Dermis blood vessel endothelial cell (primary cell): Measurements from ENCODE around the gene DTX2. TPM values are rescaled to one million over a fixed set of nuclear protein-coding genes. Genes with fewer than 3 reads are reported as not detected.
"Not testable (repeated sequence)": the region's sequence is repeated elsewhere in the genome, so short reads cannot be mapped to it uniquely, and the experiment has no call there.

Experiments
- DNase-seq: peaks from one replicate; pipeline ENCODE4 v3.0.0; 2010
- total RNA-seq: library from RNA; depleted of rRNA; stranded (reverse); fragments of >200 nt; gene quantifications from 2 replicates; pipeline ENCODE4 v1.2.3, GENCODE V29; 2014

DTX2 gene
- total RNA-seq = 3.6 and 9.2 TPM in 2 replicates

- not testable (repeated sequence) for DNase-seq
These were observed at the start of gene DTX2 for GRCh38 chr7:76461464-76462101. TSS of gene DTX2 (plus strand) at chr7:76461709. CDS start at chr7:76480510, 18,801 bp downstream.

GRCh38 chr7:76412249-76412648, 49.3 kb upstream of the DTX2 start:
- no peak for DNase-seq

- not testable (repeated sequence) for DNase-seq
These were observed 43.7 kb upstream of the DTX2 start for GRCh38 chr7:76417654-76418310.

- DNase-seq = peak; percentile 82
These were observed 40.4 kb upstream of the DTX2 start for GRCh38 chr7:76421097-76421496.

DNA sequence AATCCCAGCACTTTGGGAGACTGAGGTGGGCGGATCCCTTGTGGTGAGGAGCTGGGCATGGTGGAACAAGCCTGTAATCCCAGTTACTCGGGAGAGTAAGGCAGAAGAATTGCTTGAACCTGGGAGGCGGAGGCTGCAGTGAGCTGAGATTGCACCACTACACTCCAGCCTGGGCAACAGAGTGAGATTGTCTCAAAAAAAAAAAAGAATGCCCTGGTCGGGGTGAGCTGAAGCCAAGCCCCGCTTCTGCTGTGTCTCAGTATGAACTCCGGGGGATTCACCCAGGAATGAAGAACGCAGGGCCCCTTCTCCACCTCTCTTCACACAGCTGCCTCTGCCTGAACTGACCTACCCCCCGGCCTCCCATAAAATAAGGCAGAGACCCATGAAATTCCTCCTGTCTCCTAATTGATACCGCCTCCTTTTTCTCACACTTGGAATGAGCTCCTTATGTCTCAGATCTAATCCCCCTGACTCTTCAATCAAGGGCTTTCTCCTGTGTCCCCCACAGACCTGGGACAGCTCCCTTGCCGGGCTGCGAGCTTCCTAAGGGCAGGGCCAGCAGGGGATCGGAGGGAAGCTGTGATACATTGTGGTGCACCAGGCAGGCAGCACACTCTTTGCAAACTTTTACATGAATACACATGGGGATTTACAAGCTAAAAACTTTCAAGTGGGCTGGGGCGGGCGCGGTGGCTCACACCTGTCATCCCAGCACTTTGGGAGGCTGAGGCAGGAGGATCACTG, 37.7 kb upstream of the DTX2 start:
- DNase-seq = no peak

- no peak for DNase-seq
These were observed 36.9 kb upstream of the DTX2 start, which contains the start of gene ZP3 for GRCh38 chr7:76424413-76425111. TSS of gene ZP3 (plus strand) at chr7:76424950. CDS start at chr7:76424965, 15 bp downstream.

- DNase-seq = no peak
These were observed 36.4 kb upstream of the DTX2 start for GRCh38 chr7:76425156-76425555.

DNA sequence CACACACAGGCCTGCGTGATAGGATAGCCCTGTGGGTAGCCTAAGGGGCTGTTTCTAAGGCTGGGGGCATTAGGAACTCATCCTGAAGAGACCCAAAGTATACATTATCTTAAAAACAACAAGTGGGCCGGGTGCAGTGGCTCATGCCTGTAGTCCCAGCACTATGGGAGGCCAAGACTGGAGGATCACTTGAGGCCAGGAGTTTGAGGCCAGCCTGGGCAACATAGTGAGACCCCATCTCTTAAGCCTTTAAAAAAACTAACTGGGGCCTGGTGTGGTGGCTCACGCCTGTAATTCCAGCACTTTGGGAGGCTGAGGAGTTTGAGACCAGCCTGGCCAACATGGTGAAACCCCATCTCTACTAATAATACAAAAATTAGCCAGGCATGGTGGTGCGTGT, 36.0 kb upstream of the DTX2 start:
- not testable (repeated sequence) for DNase-seq

GRCh38 chr7:76426246-76426645, 35.3 kb upstream of the DTX2 start:
- no peak for DNase-seq

GRCh38 chr7:76427635-76428034, 33.9 kb upstream of the DTX2 start:
- no peak for DNase-seq

- DNase-seq = no peak
These were observed 33.2 kb upstream of the DTX2 start for GRCh38 chr7:76428149-76428823.

DNA sequence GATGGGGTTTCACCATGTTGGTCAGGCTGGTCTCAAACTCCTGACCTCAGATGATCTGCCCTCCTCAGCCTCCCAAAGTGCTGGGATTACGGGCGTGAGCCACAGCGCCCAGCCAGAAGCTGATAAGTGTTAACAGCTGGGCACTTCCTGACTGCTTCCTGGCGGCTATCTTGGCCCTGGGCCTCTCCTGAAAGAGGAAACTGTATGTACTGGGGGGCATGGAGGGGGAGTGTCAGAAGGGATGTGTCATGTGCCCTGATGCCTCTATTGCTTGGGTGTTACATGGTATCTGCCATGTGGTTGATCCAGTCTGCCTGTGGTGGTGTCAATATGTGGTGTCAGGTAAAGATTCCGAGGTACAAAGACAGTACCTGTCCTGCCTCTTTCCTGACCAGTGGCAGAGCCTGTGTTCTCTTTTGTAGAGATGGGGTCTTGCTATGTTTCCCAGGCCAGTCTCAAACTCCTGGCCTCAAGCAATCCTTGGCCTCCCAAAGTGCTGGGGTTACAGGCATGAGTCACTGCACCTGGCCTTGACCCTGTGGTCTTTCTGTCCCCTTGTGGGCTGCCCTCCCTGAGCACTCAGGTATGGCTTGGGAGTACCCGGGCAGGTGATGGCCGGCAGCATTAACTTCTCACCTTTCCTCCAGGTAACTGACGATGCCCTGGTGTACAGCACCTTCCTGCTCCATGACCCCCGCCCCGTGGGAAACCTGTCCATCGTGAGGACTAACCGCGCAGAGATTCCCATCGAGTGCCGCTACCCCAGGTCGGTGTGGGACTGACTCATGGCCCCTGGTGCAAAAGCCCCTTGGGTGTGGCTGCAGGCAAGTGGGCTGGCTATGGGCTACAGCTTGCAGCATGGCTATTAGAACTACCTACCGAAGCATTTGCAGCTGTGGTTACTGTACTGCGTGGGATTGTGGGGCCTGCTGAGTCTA, 32.4 kb upstream of the DTX2 start:
- peak; percentile 69 for DNase-seq

DNA sequence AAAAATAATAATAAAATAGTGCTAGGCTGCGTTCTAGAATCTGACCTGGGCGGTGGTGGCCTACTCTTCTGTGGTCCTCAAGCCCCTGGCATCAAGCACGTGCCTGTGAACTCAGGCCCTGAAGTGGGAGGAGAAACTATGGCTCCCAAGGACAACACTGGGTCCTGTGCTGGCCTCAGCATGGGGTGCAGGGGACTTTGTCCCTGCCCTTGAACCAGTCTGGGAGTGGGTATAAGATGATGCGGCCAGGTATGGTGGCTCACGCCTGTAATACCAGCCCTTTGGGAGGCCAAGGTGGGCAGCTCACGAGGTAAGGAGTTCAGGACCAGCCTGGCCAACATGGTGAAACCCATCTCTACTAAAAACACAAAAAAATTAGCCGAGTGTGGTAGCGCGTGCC, 31.3 kb upstream of the DTX2 start:
- no peak for DNase-seq

DNA sequence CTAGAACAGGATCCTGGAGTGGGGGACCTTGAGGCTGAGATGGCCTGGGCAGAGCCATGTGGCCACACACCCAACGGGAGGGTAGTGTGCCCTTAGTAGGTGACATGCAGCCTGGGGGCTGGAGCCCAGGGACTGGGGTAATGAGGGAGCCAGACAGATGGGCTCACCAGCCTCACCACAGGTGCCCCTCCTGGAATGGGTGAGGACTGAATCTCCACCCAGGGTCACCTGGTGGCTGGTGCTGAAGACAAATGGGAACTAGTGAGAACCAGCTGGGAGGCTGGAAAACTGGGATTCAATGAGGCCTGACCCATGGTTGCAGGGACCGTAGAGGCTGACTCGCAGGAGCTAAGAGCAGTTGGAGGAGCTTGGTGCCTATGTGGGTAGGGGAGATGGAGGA, 30.7 kb upstream of the DTX2 start:
- DNase-seq = no peak

DNA sequence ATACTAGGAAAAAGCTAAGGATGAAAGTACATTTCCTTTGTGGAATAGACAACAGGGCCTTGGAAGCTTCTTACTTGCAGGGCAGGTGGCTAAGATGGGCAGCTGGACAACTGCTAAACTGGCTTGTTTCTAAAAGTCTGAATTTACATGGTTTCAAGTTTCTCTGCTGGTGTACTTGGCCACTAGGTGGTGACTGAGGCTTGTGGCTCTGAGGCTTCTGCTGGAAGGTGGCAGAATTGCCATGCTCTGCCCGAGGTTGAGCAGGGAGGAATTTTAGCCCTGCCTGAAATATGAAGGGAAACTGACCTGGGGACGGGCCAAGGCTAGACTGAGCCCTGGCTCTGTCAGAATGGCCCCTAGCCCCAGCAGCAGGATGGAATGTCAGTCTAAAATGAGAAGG, 23.6 kb upstream of the DTX2 start:
- DNase-seq = peak; percentile 95

- not testable (repeated sequence) for DNase-seq
These were observed 22.2 kb upstream of the DTX2 start for GRCh38 chr7:76439120-76439888.

DNA sequence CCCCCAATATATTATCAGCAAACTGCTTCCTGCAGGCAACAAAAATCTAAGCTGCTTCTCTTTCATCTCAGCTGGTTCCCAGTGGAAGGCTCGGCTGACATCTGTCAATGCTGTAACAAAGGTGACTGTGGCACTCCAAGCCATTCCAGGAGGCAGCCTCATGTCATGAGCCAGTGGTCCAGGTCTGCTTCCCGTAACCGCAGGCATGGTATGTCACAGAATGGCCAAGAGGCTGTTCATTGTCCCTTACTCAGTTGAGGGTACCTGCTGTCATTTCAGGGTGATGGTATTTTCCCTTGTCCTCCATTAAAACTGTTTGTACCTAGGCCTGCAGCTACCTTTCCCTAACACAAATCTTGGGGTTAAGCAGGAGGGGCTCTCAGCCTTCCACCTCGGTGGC, 21.1 kb upstream of the DTX2 start:
- DNase-seq = not testable (repeated sequence)

DNA sequence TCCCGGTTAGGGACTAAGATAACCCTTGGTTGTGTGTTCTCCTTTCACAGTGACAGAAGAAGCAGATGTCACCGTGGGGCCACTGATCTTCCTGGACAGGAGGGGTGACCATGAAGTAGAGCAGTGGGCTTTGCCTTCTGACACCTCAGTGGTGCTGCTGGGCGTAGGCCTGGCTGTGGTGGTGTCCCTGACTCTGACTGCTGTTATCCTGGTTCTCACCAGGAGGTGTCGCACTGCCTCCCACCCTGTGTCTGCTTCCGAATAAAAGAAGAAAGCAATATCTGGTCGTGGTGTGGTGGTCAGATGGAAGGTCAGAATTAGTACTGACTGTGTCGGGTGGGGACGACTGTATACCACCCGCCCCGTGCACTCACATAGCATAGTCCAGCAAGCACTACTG, 19.7 kb upstream of the DTX2 start:
- DNase-seq = not testable (repeated sequence)

DNA sequence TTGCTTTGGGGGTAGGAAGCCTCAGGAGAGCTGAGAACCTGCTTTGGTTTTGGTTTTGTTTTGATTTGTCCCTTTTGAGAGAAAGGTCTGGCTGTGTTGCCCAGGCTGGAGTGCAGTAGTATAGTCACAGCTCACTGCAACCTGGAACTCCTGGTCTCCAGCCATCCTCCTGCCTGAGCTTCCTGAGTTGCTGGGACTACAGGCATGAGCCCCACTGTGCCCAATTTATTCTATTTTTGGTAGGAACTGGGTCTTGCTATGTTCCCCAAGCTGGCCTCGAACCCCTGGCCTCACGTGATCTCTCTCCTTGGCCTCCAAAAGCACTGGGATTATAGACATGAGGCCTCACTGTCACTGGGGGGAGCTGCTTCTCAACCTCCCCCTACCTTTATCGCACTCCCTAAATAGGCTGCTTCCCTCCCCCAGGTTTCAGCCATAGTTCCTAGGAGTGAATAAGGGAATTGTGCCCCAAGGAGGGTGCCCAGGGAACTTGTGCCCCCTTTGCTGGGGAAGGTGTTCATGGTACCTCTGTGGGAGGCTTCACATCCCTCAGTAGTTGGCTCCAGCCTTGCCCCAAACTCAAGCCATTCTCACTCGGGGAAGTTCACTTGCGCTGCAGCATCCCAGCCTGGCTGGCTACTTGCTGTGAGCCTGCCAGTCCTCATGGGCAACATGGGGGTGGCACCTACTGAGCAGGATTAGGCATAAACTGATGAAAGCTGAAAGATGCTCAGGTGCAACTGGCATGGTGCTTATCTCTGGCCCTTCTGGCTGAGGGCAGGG, 18.7 kb upstream of the DTX2 start:
- DNase-seq = not testable (repeated sequence)

DNA sequence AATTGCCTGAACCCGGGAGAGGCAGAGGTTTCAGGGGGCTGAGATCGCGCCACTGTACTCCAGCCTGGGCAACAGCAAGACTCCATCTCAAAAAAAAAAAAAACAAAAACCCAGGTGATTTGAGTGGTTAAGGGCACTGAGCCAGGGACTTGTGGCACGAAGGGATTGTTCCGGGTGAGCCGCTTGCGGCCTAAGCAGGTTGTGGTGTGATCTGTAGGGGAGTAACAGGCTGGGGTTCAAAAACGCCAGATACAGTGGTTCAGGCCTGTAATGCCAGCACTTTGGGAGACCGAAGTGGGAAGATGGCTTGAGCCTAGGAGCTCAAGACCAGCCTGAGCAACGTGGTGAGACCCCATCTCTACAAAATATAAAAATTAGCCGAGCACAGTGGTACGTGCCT, 17.7 kb upstream of the DTX2 start:
- not testable (repeated sequence) for DNase-seq
